ENCODE results near the gene RRP8.

RRP8 gene

DNA sequence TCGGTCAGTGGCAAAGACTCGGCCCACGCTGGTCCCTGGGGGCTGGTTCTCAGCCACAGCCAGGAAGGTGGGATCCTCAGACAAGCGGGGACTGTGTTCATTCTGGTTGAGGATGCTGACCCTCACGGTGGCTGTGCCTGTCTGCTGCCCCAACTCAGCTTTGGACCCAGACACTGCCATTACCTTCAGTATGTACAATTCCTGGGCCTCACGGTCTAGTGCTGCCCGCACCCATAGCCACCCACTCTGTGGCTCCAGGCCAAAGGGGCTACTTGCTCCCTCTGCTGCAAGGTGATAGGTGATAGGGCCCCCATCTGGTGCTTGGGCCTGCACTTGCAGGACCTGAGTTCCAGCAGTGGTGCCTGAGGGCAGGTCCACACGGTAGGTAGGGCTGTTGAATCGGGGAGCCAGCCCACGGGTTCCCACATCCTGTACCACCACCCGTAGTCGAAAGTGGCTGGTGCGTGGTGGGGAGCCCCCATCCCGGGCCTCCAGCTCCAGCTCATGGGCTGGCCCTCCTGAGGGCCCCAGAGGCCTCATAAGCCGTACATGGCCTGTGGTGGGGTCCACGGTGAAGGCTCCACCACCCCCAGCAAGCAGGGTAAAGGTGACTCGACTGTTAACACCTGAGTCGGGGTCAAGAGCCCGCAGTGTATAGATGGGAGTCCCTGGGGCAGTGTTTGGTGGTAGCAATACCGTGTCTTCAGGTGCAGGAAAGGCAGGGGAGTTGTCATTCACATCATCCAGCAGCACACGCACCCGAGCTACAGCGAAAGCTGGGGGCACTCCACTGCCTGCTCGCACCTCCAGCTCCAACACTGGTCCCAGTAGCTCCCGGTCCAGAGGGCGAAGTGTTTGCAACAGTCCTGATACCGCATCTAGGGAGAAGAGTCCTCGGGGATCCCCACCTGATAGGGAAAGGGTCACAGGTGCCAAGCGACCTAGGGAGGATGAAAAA lies 29.0 kb upstream of the RRP8 start:
- DNase-seq (ENCODE audit: low read depth), result no peak

DNA sequence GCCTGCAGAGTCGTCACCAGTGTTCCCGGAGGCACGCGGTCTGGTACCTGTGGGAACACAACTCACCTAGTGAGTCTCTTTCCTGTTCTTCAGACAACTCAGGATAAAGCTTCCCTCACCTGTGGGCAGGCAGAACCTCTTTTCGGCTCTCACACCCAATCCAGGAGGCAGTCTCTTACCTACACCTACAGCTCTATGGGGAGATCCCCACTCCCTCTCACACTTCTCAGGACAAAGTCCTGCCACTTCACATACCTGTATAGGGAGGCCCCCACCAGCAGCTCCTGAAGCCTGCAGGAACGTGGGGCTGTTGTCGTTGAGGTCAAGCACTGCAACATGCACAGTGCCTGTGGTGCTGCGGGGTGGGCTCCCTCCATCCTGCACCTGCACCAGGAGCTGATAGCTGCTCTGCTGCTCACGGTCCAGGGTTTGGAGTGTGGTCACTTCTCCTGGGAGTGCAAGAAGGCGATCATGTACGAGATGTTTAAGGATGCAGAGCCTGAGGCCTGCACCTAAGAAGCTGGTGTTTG lies 28.0 kb upstream of the RRP8 start:
- DNase-seq (ENCODE audit: low read depth), result no peak

DNA sequence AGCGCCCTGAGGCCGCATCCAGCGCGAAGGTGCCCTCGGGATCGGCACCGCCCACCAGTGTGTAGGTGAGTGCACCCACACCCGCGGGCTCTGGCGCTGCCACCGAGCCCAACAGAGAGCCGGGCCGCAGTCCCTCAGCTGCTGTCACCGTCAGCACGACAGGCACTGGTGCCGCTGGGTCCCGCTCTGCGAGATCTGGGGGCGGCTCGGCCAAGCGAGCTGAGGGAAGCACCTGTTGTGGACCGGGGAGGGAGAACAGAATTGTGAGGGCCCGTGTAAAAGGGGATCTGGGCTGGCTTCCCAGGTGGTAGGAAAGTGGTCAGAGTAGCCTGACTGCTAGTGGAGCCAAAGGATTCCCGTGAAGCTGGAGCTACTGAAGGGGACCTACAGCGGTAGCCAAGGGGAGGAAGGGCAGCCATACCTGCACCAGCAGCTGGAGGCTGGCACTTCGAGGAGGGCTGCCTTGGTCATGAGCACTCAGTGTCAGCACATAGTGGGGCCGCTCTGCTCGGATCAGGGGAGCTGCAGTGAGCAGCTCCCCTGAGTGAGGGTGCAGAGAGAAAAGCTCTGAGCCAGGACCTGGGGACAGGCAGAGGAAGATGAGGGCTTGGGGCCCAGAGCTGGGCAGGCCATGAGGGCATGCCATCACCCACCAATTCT lies 27.3 kb upstream of the RRP8 start:
- DNase-seq (ENCODE audit: low read depth), result no peak

GRCh38 chr11:6629892-6630631 lies 26.6 kb upstream of the RRP8 start:
- no peak for DNase-seq (ENCODE audit: low read depth)

DNA sequence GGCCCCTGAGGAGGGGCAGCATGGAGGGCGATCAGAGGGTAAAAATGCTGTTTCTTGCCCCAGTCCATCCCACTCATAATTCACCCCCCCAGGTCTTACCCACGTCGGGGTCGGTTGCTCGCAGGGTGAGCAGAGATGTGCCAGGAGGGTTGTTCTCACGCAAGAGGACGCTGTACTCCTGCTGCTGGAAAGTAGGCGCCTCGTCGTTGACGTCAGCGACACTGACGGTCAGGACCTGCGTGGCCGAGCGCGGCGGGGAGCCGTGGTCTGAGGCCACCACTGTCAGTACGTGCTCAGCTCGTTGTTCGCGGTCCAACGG lies 26.1 kb upstream of the RRP8 start:
- no peak for DNase-seq (ENCODE audit: low read depth)

- no peak for DNase-seq (ENCODE audit: low read depth)
Measured at GRCh38 chr11:6628526-6628925, 25.1 kb upstream of the RRP8 start.

DNA sequence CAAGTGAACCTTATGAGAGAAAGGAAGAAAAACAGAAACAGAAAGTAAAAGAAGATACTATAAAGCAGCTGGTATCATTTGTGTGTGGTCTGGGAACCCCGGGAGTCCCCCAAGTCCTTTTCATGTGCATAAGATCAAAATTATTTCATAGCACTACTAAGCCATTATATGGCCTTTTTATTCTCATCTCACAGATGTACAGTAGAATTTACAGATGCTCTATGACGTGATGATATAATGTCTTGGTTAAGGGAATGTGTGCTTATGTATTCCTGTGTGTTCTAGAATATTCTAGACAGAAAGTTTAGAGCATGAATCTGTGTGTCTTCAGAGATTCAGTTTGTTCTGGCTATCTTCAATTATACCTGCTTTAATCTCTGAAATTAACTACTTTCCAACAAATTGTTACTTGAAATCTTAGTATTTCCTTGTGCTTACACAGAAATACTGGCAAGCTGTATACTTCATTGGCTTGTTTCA lies 24.4 kb upstream of the RRP8 start:
- no peak for DNase-seq (ENCODE audit: low read depth)

GRCh38 chr11:6626971-6627761 lies 23.8 kb upstream of the RRP8 start:
- no peak for DNase-seq (ENCODE audit: low read depth)

GRCh38 chr11:6625832-6626420 lies 22.5 kb upstream of the RRP8 start:
- DNase-seq (ENCODE audit: low read depth), result no peak

DNA sequence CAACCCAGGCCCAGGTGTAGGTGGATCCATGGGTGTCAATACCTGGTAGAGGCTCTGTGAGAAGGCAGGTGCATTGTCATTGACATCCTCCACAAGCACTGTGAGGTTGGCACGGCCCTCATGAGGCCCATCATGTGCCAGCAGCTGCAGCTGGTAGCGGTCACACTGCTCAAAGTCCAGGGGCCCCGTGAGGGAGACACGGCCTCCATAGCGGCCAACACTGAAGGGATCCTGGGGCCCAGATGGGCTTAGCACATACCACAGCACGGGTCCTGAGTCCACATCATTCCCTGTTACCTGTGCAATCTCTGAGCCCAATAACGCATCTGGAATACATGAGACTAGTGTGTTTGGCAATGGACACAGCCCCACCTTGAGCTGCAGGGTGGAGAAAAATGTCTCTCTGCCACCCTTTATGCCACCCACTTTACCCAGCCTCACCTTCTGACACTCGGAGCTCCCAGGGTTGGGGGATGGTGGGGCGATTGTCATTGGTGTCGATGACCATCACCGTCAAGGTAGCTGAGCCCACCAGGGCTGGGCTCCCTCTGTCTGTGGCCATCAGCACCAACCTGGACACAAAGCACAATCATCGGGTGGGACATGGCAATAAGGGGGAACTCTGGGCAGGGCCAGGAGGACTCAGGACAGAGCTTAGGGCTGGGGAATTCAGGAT lies 21.9 kb upstream of the RRP8 start:
- no peak for DNase-seq (ENCODE audit: low read depth)

GRCh38 chr11:6623391-6624363 lies 20.3 kb upstream of the RRP8 start:
- no peak for DNase-seq (ENCODE audit: low read depth)

DNA sequence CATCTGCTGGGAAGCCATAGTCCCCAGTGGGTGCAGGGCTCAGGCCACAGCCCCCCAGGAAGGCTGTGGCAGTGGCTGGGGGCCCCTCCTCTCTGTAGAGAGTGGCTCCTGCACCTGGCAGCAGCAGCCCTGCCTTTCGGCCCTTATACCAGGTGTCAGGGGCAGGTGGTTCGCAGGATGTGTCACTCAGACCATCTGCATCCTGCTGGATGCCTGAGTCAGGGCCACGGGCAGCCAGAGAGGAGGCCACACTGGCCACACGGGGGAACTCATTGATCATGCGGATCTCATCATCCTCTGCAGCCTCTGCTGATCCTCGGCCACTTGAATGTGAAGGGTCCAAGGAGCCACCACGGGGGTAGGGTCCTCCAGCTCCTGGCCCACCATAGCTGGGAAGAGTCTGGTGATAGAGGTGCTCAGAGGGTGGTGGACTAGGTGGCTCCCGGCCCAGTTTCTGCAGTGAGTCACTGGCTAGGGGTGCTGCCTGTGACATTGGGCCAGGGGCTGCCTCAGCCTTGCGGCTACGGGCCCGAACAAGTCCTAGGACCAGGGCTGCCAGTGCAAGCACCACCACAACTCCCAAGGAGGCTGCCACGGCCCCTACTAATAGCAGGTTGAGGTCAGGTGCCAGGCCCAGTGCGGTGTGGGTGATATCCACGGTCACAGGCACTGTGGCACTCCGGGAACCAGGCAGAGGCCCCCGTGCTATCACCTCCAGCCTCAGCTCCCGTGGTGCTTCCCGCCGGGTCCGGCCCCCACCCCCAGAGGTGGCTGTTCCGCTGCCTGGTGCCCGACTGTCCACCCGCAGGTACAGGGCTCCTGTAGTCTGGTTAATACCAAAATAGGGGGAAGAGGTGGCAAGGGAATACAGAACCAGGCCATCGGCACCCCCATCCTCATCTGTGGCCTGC lies 19.1 kb upstream of the RRP8 start:
- no peak for DNase-seq (ENCODE audit: low read depth)

DNA sequence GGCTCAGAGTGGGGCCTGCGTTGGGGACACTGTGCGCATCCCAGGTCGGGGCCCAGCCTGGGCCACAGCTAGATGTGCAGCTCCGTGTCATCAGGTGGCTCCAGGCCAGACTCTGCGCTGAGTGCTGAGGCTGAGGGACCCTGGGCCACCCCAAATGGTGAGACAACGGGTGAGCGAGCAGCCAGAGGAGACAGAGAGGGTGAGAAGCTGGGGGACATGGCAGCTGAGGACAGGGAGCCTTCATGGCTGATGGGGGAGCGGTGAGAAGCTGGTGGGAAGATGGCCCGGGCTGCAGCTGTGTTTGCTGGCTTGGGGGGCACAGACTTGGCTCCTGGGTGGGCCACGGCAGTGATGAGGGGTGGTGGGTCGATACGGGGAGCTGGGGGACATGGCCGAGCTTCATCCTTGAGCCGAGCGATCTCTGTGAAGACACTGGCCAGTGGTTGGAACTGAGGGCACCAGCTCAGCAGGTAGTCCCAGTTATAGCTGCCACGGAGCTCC lies 18.3 kb upstream of the RRP8 start:
- DNase-seq (ENCODE audit: low read depth), result no peak

GRCh38 chr11:6620636-6621035 lies 17.2 kb upstream of the RRP8 start:
- no peak for DNase-seq (ENCODE audit: low read depth)

GRCh38 chr11:6619004-6619745 lies 15.8 kb upstream of the RRP8 start, which contains the start of gene TPP1:
Gene TPP1, minus strand, starts transcription at chr11:6619422. Its CDS starts 22 bp downstream, at chr11:6619400.
- peak; percentile 68 for DNase-seq (ENCODE audit: low read depth)

GRCh38 chr11:6618117-6619003 lies 14.9 kb upstream of the RRP8 start:
- DNase-seq (ENCODE audit: low read depth), result no peak
